ENCODE results near the gene FAM78A. TPM values are rescaled to one million over a fixed set of nuclear protein-coding genes. Genes with fewer than 3 reads are reported as not detected.
A peak's percentile ranks its signal among the peaks of the same experiment; 100 is the strongest.

FAM78A gene
- total RNA-seq (2013), result 41.4 TPM
- 10 to 100 TPM in 1 of 3 donors, 1 to 10 TPM in 2; 6.4 to 40.6 (median 7.2) TPM for polyA plus RNA-seq
- 33.7 and 76.0 TPM in 2 replicates for polyA minus RNA-seq
- total RNA-seq, result 1.6 to 51.8 (median 35.1) reads per million in 11 experiments

- Mint-ChIP-seq H3K4me1 (peaks cover 55% of the 10 kb centered on the region), H3K27me3 (ENCODE audit: low read depth in 3 of 3) (peaks cover 6 to 10% (median 9%) of the 10 kb centered on the region in 3 donors), H3K27ac (peak within 1 kb of the TSS; percentile 92 to 98 (median 96)), H3K36me3 (peaks cover 1 to 14% of the 10 kb centered on the region in 2 donors), H3K9me3 (peaks cover 0 to 2% (median 0%) of the 10 kb centered on the region in 7 donors), H3K4me3 (peak within 1 kb of the TSS; percentile 99 to 100)
- peaks cover 44% of the 10 kb centered on the region for H4K20me1 ChIP-seq (ENCODE audit: insufficient read depth, low read length)
- peaks cover 57 to 60% of the 10 kb centered on the region in 2 donors for H3K4me1 ChIP-seq (ENCODE audit: control insufficient read depth in 1 of 2, insufficient read depth in 2 of 2, low read length in 2 of 2)
- no peaks in the 10 kb centered on the region for H3K9me3 ChIP-seq (replicated peaks in 1 of 2; ENCODE audit: control insufficient read depth in 1 of 2, insufficient read depth in 1 of 2, low read length in 2 of 2)
- peak within 1 kb of the TSS; percentile 75 to 93 for H3K27ac ChIP-seq (ENCODE audit: low read depth in 1 of 2, low read length in 2 of 2)
- H3K79me2 ChIP-seq (ENCODE audit: insufficient read depth, low read length), result peaks cover 63% of the 10 kb centered on the region
- DNase-seq, result peak; percentile 77 to 78 (median 78)
- peaks cover 0 to 8% of the 10 kb centered on the region in 2 donors for H3K27me3 ChIP-seq (ENCODE audit: control insufficient read depth in 2 of 2, insufficient read depth in 2 of 2, low read length in 2 of 2)
- H2AFZ ChIP-seq (ENCODE audit: insufficient read depth, low read depth, low read length, poor library complexity, severe bottlenecking), result peak within 1 kb of the TSS; percentile 69
- H3K4me3 ChIP-seq (replicated peaks in 1 of 3; ENCODE audit: low read depth in 2 of 3, low read length in 3 of 3), result peak within 1 kb of the TSS; percentile 78 to 94 (median 93)
- peak within 1 kb of the TSS; percentile 86 for H3K9ac ChIP-seq (ENCODE audit: insufficient read depth, low read length, poor library complexity, severe bottlenecking)
- TF ChIP-seq CTCF (IDR thresholded peaks at IDR 0.05), result no peak
- intact Hi-C loops (cut with micrococcal nuclease), result loop anchor here (5.0 to 10.0 kb wide), 4 partner anchors 39 to 1079 kb away; partner anchors contain the start of genes PRRC2B (in 1 of the 2) and SETX (in 1 of the 2)
- no peaks in the 10 kb centered on the region for H3K36me3 ChIP-seq (replicated peaks in 1 of 2; ENCODE audit: control insufficient read depth in 1 of 2, insufficient read depth in 2 of 2, low read length in 2 of 2)
- peak within 1 kb of the TSS; percentile 98 for H3K4me2 ChIP-seq (replicated peaks; ENCODE audit: extremely low read depth, low read length, poor library complexity, severe bottlenecking)
- WGBS (ENCODE audit: insufficient coverage), result under 1% methylated on average over 69 of the region's 76 CpGs
Measured at GRCh38 chr9:131276094-131276888, at the start of gene FAM78A. FAM78A (minus strand) TSS chr9:131276510; CDS start chr9:131276179, 331 bp downstream.

DNA sequence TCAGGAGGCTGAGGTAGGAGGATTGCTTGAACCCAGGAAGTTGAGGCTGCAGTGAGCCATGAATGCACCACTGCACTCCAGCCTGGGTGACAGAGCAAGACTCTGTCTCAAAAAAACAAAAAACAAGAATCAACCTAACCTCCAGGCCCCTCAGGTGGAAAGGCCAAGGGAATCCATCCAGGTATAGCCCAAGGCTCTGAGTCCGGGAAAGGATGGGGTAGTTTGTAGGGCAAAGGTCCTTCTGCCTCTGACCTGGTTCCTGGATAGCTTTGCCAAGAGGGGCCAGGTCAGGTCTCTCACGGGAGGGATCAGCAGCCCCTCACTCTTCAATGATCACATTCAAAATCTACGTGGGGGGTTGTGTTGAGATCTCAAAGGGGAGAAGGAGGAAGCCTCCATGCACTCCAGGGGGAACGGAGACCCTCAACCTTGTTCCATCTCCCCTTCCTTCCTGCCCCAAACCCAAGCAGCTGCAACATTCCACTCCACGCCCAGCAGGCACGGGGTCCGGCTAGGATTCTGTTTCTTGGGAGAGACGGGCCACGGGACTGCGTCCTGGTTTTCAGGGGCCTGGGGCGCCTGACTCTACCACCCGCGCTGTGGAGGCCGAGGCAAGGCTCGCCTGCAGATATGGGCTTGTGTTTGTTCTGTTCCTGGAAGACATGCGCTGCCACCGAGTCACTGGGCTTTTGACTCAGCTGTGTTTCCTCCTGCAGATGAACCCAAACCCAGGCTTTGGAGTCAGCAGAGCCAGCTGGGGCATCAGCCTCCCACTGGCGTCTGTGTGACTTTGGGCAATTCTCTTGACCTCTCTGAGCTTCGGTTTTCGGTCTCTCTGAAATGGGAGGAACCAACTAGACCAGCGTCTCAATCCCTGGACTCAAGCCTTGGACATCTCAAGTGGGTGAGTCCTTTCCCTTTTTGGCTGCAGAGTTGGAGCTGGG is 48.7 kb upstream of the FAM78A start:
- Histone ChIP-seq H3K9ac (ENCODE audit: insufficient read depth, low read length, poor library complexity, severe bottlenecking) (no peak overlapping the region), H3K4me1 (ENCODE audit: control insufficient read depth in 1 of 2, insufficient read depth in 2 of 2, low read length in 2 of 2) (no peaks in the 10 kb centered on the region), H3K9me3 (replicated peaks in 1 of 2; ENCODE audit: control insufficient read depth in 1 of 2, insufficient read depth in 1 of 2, low read length in 2 of 2) (no peaks in the 10 kb centered on the region), H3K4me2 (replicated peaks; ENCODE audit: extremely low read depth, low read length, poor library complexity, severe bottlenecking) (no peak overlapping the region), H3K27me3 (ENCODE audit: control insufficient read depth in 2 of 2, insufficient read depth in 2 of 2, low read length in 2 of 2) (no peaks in the 10 kb centered on the region), H2AFZ (ENCODE audit: insufficient read depth, low read depth, low read length, poor library complexity, severe bottlenecking) (no peak overlapping the region), H3K36me3 (replicated peaks in 1 of 2; ENCODE audit: control insufficient read depth in 1 of 2, insufficient read depth in 2 of 2, low read length in 2 of 2) (no peaks in the 10 kb centered on the region), H3K79me2 (ENCODE audit: insufficient read depth, low read length) (no peaks in the 10 kb centered on the region), H3K27ac (ENCODE audit: low read depth in 1 of 2, low read length in 2 of 2) (no peak overlapping the region), H3K4me3 (replicated peaks in 1 of 3; ENCODE audit: low read depth in 2 of 3, low read length in 3 of 3) (no peak overlapping the region), H4K20me1 (ENCODE audit: insufficient read depth, low read length) (no peaks in the 10 kb centered on the region)
- 96% methylated on average over 17 of the region's 21 CpGs for WGBS (ENCODE audit: insufficient coverage)
- Mint-ChIP-seq H3K27ac (no peak overlapping the region), H3K27me3 (ENCODE audit: low read depth in 3 of 3) (peaks cover 0 to 3% (median 3%) of the 10 kb centered on the region in 3 donors), H3K4me1 (no peaks in the 10 kb centered on the region), H3K9me3 (peaks cover 0 to 10% (median 0%) of the 10 kb centered on the region in 7 donors), H3K36me3 (no peaks in the 10 kb centered on the region), H3K4me3 (no peak overlapping the region)
- intact Hi-C loops (cut with micrococcal nuclease), result no loop called here
- peak in 1 of 3 donors; percentile 0 for DNase-seq
- no peak for TF ChIP-seq CTCF (IDR thresholded peaks at IDR 0.05)
